OCI-M1 (cell line): Measurements from ENCODE around the gene PTGS2.
"Not testable (repeated sequence)": the region's sequence is repeated elsewhere in the genome, so short reads cannot be mapped to it uniquely, and the experiment has no call there.

ENCODE experiments used
- DNase-seq: peaks from one replicate; lab custom pipeline; 2025; lab: John Stamatoyannopoulos, UW

PTGS2 gene

DNA sequence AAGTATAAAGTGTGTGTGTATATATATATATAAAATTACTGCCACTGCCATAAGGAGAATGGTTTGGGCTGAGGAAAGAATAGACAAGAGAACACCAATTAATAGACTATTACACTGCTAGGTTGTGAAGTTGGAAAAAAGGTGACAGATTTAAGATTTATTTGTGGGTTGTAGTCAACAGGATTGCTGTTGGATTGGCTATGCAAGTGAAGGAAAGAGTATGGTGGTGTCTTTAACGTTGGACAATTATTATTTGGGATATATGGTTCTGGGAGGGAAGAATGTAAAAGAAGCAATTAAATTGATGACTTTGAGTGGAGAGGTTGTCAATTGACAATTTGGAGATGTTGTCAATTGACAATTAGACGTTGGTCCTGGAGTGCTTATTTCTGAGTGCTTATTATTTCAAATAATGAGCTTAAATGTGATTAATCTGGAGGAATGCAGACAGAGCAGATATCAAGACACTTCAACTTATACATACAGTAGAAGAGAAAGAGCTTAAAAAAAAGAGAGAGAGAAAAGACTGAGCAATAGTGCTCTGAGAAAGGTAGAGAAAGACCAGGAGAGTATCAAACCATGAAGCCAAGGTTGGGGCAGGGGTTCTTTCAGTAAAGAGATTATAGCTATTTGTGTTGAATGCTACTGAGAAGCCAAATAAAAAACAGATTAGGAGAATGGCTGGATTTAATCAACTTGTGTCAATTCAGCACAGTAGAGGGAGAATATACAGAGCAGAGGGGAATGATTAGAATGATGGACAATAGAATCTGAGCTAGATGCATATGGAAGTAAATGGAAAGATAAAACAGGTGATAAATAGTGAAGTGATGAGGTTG is 9.7 kb downstream of the PTGS2 start:
- no peak for DNase-seq

GRCh38 chr1:186669784-186670183 is 10.4 kb downstream of the PTGS2 start:
- DNase-seq, result not testable (repeated sequence)

- DNase-seq, result not testable (repeated sequence)
Measured at GRCh38 chr1:186664217-186664616, 16.0 kb downstream of the PTGS2 start.

GRCh38 chr1:186662752-186663151 is 17.5 kb downstream of the PTGS2 start:
- peak; percentile 26 for DNase-seq

- peak; percentile 24 for DNase-seq
Measured at GRCh38 chr1:186659890-186660341, 20.3 kb downstream of the PTGS2 start.

DNA sequence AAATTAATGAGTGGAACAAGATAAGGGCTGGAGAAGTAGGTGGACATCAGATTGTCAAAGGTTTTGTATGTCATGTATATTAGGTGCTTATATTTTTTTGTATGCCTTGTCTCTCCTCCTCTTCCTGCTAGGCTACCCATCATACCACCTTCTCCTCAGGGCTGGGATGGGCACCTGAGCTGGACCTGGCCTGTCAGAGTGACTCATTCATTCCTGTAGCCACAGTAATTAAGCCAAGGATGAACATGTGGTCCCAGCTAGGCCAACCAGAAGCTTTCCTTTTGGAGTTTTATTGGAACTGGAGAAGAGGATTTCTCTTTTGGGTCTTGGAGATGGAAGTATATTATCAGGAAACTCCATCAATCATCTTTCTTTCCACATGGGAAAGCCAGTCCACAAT is 21.2 kb downstream of the PTGS2 start:
- DNase-seq, result no peak

GRCh38 chr1:186657481-186657880 is 22.7 kb downstream of the PTGS2 start:
- DNase-seq, result no peak

DNA sequence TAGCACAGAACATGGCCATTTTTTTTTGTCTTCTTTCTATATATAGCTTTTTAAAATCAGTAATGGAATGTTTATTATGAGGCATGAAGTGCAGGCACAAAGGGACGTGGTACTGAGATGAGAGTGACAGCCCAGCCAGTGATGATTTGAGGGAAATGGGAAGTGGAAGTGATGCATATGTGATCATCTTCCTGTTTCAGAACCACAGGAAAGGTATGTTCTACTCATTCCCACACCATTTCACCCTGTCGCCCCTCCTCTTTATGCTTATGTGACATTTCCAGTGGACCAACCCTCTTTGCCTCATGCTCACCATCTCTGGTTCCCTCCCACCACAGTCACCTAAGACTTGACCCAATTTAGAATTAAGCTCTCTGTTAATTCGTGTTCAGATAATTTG is 24.3 kb downstream of the PTGS2 start:
- no peak for DNase-seq

DNA sequence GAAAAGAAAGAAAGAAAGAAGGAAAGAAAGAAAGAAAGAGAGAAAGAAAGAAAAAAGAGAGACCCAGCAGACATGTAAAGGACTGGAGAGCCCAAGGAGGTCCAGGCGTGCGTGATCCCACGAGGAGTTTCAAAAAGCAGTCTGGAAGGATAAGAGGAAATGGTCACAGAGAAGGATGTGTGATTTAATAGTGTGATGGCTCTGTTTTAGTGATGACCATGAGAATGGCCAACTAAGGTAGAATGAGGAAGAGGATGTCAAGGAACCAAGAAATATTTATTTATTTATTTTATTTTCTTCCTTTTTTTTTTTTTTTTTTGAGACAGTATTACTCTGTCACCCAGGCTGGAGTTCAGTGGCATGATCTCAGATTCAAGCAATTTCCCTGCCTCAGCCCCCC is 25.5 kb downstream of the PTGS2 start:
- DNase-seq, result no peak

DNA sequence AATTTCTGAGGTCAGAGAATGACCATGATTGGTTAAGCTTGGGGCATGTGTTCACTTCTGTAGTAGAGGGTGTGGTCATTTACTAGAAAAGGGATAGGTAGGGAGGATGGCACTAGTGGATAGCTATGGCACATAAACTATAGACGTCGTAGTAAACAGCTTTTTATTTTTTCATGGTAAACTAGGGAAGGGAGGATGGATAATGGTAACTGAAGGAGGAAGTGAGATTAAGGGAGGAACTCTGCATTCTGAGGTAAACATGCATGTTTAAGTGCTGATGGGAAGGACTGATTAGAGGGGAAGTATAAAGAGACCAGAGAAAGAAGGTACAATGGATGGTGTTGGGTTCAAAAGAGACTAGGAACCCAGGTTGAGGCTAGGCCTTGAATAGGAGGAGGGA is 26.9 kb downstream of the PTGS2 start:
- DNase-seq, result no peak

DNA sequence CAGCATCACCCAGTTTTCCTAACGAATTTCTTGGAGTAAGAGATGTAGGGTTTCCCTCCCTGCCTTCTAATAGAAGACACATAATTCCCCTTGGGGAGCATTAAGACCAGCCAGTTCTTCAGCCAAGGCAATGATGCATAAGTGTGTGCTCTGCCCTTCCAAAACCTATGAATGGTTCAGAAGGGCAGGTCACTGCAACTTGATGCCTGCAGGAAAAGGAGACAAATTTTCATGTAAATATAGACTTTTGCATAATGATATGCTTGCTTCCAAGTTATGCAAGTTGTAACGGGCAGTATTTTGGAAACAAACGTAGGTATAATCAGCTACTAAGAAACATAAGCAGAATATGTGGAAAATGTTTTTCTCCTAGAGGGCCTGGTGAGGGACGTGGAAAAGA is 31.6 kb downstream of the PTGS2 start:
- no peak for DNase-seq

DNA sequence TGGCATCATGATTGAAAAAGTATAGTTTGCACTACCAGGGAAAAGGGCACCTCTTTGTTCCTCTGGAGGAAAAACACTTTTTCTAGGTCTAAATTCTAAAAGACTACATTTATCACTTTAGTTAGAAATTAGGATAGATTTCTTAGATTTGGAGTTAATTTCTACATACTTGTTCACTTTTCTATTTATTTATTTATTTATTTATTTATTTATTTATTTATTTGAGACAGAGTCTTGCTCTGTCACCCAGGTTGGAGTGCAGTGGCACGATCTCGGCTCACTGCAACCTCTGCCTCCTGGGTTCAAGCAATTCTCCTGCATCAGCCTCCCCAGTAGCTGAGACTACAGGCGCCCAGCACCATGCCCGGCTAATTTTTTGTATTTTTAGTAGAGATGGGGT is 32.2 kb downstream of the PTGS2 start:
- DNase-seq, result not testable (repeated sequence)

DNA sequence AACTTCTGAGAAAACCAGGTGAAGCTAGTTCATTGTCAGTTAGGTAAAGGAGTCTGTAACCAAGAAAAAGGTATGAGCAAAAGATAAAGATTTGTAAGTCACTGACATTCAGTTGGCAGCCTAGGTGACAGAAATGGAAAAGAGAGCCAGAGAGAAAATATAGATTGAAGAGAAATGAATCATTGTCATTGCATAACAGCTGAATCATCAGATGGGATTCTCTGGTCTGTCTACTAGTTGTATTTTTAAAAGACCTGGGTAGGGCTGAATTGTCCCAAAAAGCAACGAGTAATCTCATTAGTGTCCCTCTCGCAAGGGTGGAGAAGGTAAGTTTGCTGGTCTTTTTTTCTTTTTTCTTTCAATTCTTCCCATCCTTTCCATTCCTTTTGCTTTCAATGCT is 36.6 kb downstream of the PTGS2 start:
- peak; percentile 26 for DNase-seq

DNA sequence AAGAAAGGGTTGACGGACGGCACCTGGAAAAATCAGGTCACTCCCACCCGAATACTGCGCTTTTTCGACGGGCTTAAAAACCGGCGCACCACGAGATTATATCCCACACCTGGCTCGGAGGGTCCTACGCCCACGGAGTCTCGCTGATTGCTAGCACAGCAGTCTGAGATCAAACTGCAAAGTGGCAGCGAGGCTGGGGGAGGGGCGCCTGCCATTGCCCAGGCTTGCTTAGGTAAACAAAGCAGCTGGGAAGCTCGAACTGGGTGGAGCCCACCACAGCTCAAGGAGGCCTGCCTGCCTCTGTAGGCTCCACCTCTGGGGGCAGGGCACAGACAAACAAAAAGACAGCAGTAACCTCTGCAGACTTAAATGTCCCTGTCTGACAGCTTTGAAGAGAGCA is 42.7 kb downstream of the PTGS2 start:
- DNase-seq, result not testable (repeated sequence)

DNA sequence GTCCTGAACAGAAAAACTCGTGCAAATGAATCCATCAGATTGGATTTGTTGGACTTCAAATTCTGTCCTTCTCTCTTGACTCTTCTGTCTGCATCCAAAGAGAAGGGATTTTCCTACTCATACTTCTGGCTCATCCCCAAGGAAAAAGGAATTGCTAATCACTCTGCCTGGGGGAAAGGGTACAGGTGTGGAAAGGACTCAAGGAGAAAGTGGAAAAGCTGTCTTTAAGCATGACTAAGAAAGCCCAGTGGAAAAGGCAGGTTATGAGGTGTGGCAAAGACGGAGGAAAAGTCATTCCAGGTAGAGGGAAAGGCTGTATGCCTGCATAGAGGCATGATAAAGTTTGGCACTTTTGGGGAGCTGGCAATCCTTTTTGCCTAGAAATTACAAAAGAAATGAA is 43.4 kb downstream of the PTGS2 start:
- no peak for DNase-seq

GRCh38 chr1:186634511-186634910 is 45.7 kb downstream of the PTGS2 start:
- DNase-seq, result no peak

DNA sequence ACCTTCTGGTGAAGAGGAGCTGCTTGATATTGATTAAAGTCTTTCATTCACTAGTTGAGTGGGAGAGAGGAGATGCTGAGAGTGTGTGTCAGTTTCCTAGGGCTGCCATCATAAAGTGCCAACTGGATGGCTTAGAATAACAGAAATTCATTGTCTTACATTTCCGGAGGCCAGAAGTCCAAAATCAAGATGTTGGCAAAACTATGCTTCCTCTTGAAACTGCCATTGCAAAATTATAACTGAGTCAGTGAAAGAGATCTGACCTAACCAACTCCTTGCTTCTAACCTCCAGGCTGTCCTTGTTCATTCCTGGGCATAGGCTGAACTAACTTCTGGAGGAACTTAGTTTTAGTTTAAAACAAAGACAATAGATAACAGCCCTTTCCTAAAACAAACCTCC is 47.1 kb downstream of the PTGS2 start:
- DNase-seq, result no peak

GRCh38 chr1:186629341-186629740 is 50.9 kb downstream of the PTGS2 start:
- DNase-seq, result no peak

DNA sequence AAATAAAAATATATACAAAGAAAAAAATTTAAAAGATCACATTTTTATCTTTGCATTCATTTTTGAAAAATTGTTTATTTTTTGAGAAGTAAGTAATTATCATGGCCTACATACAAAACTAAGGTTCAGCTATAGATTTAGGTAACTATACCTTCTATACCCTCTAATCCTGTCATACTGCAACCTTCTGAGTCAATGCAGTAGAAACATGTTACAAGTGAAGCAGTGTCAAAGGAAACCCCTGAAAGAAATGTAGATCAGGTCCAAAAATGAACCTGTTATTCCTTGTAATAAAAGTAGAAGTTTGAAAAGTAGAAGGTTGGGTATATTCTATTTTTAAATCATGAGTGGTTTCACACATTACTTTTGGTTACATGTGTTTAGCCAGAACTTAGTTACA is 51.3 kb downstream of the PTGS2 start:
- DNase-seq, result no peak

GRCh38 chr1:186627019-186627418 is 53.2 kb downstream of the PTGS2 start:
- DNase-seq, result peak; percentile 50

- DNase-seq, result peak; percentile 95
Measured at GRCh38 chr1:186626356-186626932, 53.8 kb downstream of the PTGS2 start.

DNA sequence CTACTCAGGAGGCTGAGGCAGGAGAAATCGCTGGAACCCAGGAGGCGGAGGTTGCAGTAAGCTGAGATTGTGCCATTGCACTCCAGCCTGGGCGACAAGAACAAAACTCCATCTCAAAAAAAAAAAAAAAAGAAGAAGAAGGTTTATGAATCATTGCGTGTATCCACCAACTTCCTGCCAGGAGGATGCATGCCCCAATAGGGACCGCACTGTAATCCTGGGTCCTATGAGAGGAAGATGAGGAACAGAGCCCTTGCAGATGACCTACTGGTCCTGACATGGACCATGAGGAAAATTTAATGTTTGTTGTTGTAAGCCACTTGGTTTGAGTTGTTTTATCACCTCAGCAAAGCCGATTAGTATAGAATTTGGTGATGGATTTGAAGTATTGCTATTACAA is 56.7 kb downstream of the PTGS2 start:
- DNase-seq, result no peak
